K562 (cell line): ENCODE data around the gene SYNPR.

Source experiments
- BRCA1 ChIP-seq, 2 experiments: fragments of 450-650 bp in 1 of 2; sonication (generic) in 1 of 2; formaldehyde crosslinking in 1 of 2; IDR thresholded peaks; 2 replicates each; pipeline versions ENCODE4 v1.5.0 to v1.6.1; 2017 to 2020; ENCODE audit warnings: mild to moderate bottlenecking in 1 of 2, missing genetic modification reagents in 1 of 2
- CBX5 ChIP-seq: IDR thresholded peaks from 2 replicates; pipeline ENCODE4 v1.6.1; 2014; ENCODE audit warnings: low read depth, borderline replicate concordance
- DIDO1 ChIP-seq: fragments of 450-650 bp; IDR thresholded peaks from 2 replicates; pipeline ENCODE4 v1.6.1; 2016; ENCODE audit warnings: low read depth, missing biosample characterization, missing genetic modification characterization
- FOXM1 ChIP-seq, 2 experiments: fragments of 450-650 bp in 1 of 2; sonication (generic) in 1 of 2; formaldehyde crosslinking in 1 of 2; IDR thresholded peaks; 2 replicates each; pipeline versions ENCODE4 v1.6.1 to v1.9.0; 2017 to 2022; ENCODE audit warnings: low read depth in 2 of 2, mild to moderate bottlenecking in 2 of 2, missing genetic modification reagents in 1 of 2, moderate library complexity in 1 of 2
- POLR2G ChIP-seq: fragments of 200-400 bp; formaldehyde crosslinking; IDR thresholded peaks from 2 replicates; pipeline ENCODE4 v1.6.1; 2017; ENCODE audit warnings: low read depth, mild to moderate bottlenecking, antibody characterized with exemption, low read length, moderate library complexity
- YBX1 ChIP-seq: fragments of 450-650 bp; IDR thresholded peaks from 2 replicates; pipeline ENCODE4 v1.7.1; 2016; ENCODE audit warnings: mild to moderate bottlenecking
- ZNF354B ChIP-seq: fragments of 250-450 bp; sonication (Bioruptor Pico); IDR thresholded peaks from 2 replicates; pipeline ENCODE4 v1.4.0; 2020
- TF ChIP-seq, protein P1 (sequence below): sonication (generic); formaldehyde crosslinking; IDR thresholded peaks from 2 replicates; pipeline ENCODE4 v1.8.1; 2022; ENCODE audit warnings: missing genetic modification reagents
- TF ChIP-seq, protein P2 (sequence below): sonication (generic); formaldehyde crosslinking; IDR thresholded peaks from 2 replicates; pipeline ENCODE4 v1.9.0; 2022; ENCODE audit warnings: mild to moderate bottlenecking, missing genetic modification reagents

DNA sequence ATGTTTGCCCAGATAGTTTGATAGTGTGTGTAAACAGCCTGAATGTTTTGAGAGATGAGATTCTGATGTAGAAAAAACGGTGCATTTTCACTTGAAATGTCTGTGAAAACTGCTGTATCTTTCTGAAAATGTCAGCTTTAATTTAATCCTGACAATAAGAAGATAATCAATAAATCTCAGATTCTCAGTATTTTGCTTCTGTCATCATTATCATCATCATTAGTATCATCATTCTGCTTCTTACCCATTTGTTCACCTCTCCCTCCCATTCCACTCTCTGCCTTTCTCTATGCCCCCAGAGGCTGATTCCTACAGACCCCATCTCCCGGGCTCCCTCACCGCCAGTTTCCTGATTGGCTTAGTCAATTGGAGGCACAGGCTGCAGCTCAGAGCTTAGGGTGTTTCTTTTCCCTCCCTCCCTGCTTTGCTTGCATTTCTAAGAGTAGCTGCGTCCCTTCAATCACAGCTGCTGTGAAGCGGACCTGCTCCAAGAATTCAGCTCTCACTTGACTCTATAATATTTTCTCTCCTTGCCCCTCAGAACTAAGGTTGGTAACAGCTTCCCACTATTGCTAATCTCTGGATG lies 366.2 kb downstream of the SYNPR start:
- TF ChIP-seq POLR2G: no peak
- no peak for TF ChIP-seq CBX5
- TF ChIP-seq YBX1: no peak
- TF ChIP-seq, protein P1, sequence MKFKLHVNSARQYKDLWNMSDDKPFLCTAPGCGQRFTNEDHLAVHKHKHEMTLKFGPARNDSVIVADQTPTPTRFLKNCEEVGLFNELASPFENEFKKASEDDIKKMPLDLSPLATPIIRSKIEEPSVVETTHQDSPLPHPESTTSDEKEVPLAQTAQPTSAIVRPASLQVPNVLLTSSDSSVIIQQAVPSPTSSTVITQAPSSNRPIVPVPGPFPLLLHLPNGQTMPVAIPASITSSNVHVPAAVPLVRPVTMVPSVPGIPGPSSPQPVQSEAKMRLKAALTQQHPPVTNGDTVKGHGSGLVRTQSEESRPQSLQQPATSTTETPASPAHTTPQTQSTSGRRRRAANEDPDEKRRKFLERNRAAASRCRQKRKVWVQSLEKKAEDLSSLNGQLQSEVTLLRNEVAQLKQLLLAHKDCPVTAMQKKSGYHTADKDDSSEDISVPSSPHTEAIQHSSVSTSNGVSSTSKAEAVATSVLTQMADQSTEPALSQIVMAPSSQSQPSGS (CRISPR knock-in tag): no peak
- TF ChIP-seq DIDO1: no peak
- no peak for TF ChIP-seq FOXM1 (IDR thresholded peaks at IDR 0.05; ENCODE audit: low read depth)
- no peak for TF ChIP-seq FOXM1 (CRISPR knock-in tag; IDR thresholded peaks at IDR 0.05; ENCODE audit: low read depth)
- TF ChIP-seq, protein P2, sequence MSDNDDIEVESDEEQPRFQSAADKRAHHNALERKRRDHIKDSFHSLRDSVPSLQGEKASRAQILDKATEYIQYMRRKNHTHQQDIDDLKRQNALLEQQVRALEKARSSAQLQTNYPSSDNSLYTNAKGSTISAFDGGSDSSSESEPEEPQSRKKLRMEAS (CRISPR knock-in tag): no peak
- no peak for TF ChIP-seq BRCA1 (IDR thresholded peaks at IDR 0.05)
- no peak for TF ChIP-seq BRCA1 (CRISPR knock-in tag; IDR thresholded peaks at IDR 0.05)
- no peak for TF ChIP-seq ZNF354B
